Neural progenitor cell (in vitro differentiated cells): ENCODE results near the gene CFAP299. TPM values are rescaled to one million over a fixed set of nuclear protein-coding genes. Genes with fewer than 3 reads are reported as not detected.

Experiments used
- DNase-seq: peaks from one replicate; pipeline ENCODE4 v3.0.0-alpha.2; 2016; ENCODE audit warnings: low spot score
- H2AFZ ChIP-seq: fragments of 200-600 bp; sonication (generic); replicated peaks from 2 replicates; pipeline ENCODE4 v1.6.1; 2016; ENCODE audit warnings: antibody characterized with exemption
- H3F3A ChIP-seq: fragments of 200-600 bp; sonication (generic); 2 replicates; pipeline ENCODE4 v1.6.1; 2016; ENCODE audit warnings: antibody characterized with exemption, low read depth
- H3K27ac ChIP-seq: fragments of 200-600 bp; sonication (generic); 2 replicates; pipeline ENCODE4 v1.5.1; 2016; ENCODE audit warnings: mild to moderate bottlenecking
- H3K27me3 ChIP-seq: fragments of 200-600 bp; sonication (generic); 2 replicates; pipeline ENCODE4 v1.6.1; 2016; ENCODE audit warnings: mild to moderate bottlenecking, moderate library complexity
- H3K36me3 ChIP-seq: fragments of 200-600 bp; sonication (generic); 2 replicates; pipeline ENCODE4 v1.5.1; 2016
- H3K4me1 ChIP-seq: fragments of 200-600 bp; sonication (generic); 2 replicates; pipeline ENCODE4 v1.6.1; 2016; ENCODE audit warnings: mixed run types
- H3K4me2 ChIP-seq: fragments of 200-600 bp; sonication (generic); 2 replicates; pipeline ENCODE4 v1.6.1; 2016
- H3K4me3 ChIP-seq: fragments of 200-600 bp; sonication (generic); 2 replicates; pipeline ENCODE4 v1.5.1; 2016
- H3K79me2 ChIP-seq: fragments of 200-600 bp; sonication (generic); 2 replicates; pipeline ENCODE4 v1.6.1; 2016; ENCODE audit warnings: low read depth
- H3K9ac ChIP-seq: fragments of 200-600 bp; sonication (generic); 2 replicates; pipeline ENCODE4 v1.6.1; 2016
- H3K9me3 ChIP-seq: fragments of 200-600 bp; sonication (generic); 2 replicates; pipeline ENCODE4 v1.5.1; 2016; ENCODE audit warnings: low read depth
- H4K20me1 ChIP-seq: fragments of 200-600 bp; sonication (generic); 2 replicates; pipeline ENCODE4 v1.6.1; 2016; ENCODE audit warnings: low read depth
- H3K27ac Mint-ChIP-seq: 3 replicates; pipeline ENCODE4 v1.8.0; 2021; ENCODE audit warnings: mixed read lengths
- H3K27me3 Mint-ChIP-seq: 2 replicates; pipeline ENCODE4 v1.8.0; 2022; ENCODE audit warnings: low read depth, mild to moderate bottlenecking, inconsistent platforms, moderate library complexity, mixed read lengths; ENCODE audit not compliant: insufficient read depth
- H3K36me3 Mint-ChIP-seq: 3 replicates; pipeline ENCODE4 v1.8.0; 2021; ENCODE audit warnings: mixed read lengths
- H3K4me1 Mint-ChIP-seq: 3 replicates; pipeline ENCODE4 v1.8.0; 2021; ENCODE audit warnings: mixed read lengths
- H3K4me3 Mint-ChIP-seq: 3 replicates; pipeline ENCODE4 v1.8.0; 2021; ENCODE audit warnings: mild to moderate bottlenecking, moderate library complexity, mixed read lengths
- H3K9me3 Mint-ChIP-seq: 3 replicates; pipeline ENCODE4 v1.8.0; 2020; ENCODE audit warnings: mixed read lengths
- EZH2 ChIP-seq: fragments of 200-600 bp; sonication (generic); IDR thresholded peaks from 2 replicates; pipeline ENCODE4 v1.6.1; 2017; ENCODE audit warnings: antibody characterized with exemption, mild to moderate bottlenecking, moderate library complexity
- EZH2phosphoT487 ChIP-seq: fragments of 200-600 bp; sonication (generic); IDR thresholded peaks from 2 replicates; pipeline ENCODE4 v1.6.1; 2017; ENCODE audit warnings: antibody characterized with exemption
- total RNA-seq: library from RNA; depleted of rRNA; stranded (reverse); fragments of >200 nt; gene quantifications from 2 replicates; pipeline ENCODE4 v1.2.3, GENCODE V29; 2015; ENCODE audit warnings: low replicate concordance
- TF ChIP-seq, protein P1 (sequence below): fragments of 200-600 bp; sonication (generic); IDR thresholded peaks from 2 replicates; pipeline ENCODE4 v1.5.1; 2017; ENCODE audit warnings: antibody characterized with exemption, mild to moderate bottlenecking

Gene CFAP299
- total RNA-seq, 1 donor from 2014 or later: not detected

DNA sequence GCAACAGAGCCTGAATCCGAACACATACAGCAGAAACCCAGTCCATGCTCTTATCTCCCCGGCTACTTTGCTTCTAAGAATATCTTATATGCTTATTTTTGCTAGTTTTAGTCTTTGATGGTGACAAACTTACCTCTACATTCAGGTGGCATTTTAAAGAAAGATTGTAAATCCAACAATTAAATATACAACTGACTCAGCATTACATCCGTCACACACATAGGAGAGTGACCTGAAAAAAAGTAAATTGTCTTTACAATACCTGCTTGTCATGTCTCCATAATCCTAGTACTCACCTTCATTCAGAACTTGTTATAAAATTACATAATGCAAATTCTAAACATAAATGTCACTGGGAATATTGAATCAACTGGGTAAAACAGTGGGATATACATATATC is 664.4 kb downstream of the CFAP299 start:
- H3K4me3 ChIP-seq: no peak overlapping the region
- no peak for DNase-seq
- Mint-ChIP-seq H3K36me3 (no peaks in the 10 kb centered on the region), H3K27me3 (peaks cover 3% of the 10 kb centered on the region), H3K9me3 (peaks cover 2% of the 10 kb centered on the region), H3K4me3 (no peak overlapping the region), H3K27ac (no peak overlapping the region), H3K4me1 (peaks cover 4% of the 10 kb centered on the region)
- H3K36me3 ChIP-seq: no peaks in the 10 kb centered on the region
- TF ChIP-seq, protein P1, sequence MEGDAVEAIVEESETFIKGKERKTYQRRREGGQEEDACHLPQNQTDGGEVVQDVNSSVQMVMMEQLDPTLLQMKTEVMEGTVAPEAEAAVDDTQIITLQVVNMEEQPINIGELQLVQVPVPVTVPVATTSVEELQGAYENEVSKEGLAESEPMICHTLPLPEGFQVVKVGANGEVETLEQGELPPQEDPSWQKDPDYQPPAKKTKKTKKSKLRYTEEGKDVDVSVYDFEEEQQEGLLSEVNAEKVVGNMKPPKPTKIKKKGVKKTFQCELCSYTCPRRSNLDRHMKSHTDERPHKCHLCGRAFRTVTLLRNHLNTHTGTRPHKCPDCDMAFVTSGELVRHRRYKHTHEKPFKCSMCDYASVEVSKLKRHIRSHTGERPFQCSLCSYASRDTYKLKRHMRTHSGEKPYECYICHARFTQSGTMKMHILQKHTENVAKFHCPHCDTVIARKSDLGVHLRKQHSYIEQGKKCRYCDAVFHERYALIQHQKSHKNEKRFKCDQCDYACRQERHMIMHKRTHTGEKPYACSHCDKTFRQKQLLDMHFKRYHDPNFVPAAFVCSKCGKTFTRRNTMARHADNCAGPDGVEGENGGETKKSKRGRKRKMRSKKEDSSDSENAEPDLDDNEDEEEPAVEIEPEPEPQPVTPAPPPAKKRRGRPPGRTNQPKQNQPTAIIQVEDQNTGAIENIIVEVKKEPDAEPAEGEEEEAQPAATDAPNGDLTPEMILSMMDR: no peak
- TF ChIP-seq EZH2phosphoT487: no peak
- TF ChIP-seq EZH2: no peak
- no peaks in the 10 kb centered on the region for H3K27me3 ChIP-seq
- no peak overlapping the region for H3K4me2 ChIP-seq
- no peaks in the 10 kb centered on the region for H3K4me1 ChIP-seq
- no peak overlapping the region for H3K27ac ChIP-seq
- no peaks in the 10 kb centered on the region for H3K9me3 ChIP-seq
- H2AFZ ChIP-seq: no peak overlapping the region
- no peaks in the 10 kb centered on the region for H3F3A ChIP-seq
- H3K79me2 ChIP-seq: no peaks in the 10 kb centered on the region
- H3K9ac ChIP-seq: no peak overlapping the region
- H4K20me1 ChIP-seq: no peaks in the 10 kb centered on the region

DNA sequence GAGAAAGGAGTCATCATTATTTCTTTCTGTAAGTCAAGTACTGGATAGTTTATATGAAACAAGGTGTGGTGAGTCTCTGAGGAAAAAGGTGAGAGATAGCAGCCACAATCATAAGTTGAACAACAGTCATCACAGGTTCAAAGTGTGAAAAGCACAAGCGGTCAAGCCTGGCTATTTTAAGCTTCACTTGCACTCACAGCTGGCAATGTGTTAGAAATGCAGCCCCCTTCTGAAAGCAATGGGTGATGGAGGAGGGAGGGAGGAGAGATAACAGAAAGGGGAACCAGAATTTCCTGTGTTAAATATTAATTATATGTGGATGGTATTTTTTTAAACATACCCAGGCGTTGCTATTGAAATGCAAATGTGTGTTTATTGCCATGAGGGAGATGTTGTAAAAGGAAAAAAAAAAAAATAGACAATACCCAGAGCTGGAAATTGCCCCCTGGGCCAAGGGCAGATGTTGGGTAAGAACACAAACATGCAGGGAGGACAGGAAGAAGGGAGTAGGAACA is 668.1 kb downstream of the CFAP299 start:
- DNase-seq: no peak
- H2AFZ ChIP-seq: no peak overlapping the region
- H3K27ac ChIP-seq: no peak overlapping the region
- H4K20me1 ChIP-seq: no peaks in the 10 kb centered on the region
- no peak overlapping the region for H3K27ac Mint-ChIP-seq
- no peaks in the 10 kb centered on the region for H3K4me1 ChIP-seq
- H3K4me3 ChIP-seq: no peak overlapping the region
- H3F3A ChIP-seq: no peaks in the 10 kb centered on the region
- H3K4me3 Mint-ChIP-seq: no peak overlapping the region
- TF ChIP-seq EZH2phosphoT487 (no peak), EZH2 (no peak)
- TF ChIP-seq, protein P1: no peak
- H3K9ac ChIP-seq: no peak overlapping the region
- H3K4me1 Mint-ChIP-seq: peaks cover 4% of the 10 kb centered on the region
- H3K27me3 ChIP-seq: no peaks in the 10 kb centered on the region
- no peaks in the 10 kb centered on the region for H3K79me2 ChIP-seq
- no peaks in the 10 kb centered on the region for H3K36me3 ChIP-seq
- peaks cover 5% of the 10 kb centered on the region for H3K9me3 Mint-ChIP-seq
- no peaks in the 10 kb centered on the region for H3K36me3 Mint-ChIP-seq
- H3K9me3 ChIP-seq: no peaks in the 10 kb centered on the region
- H3K27me3 Mint-ChIP-seq: peaks cover 2% of the 10 kb centered on the region
- no peak overlapping the region for H3K4me2 ChIP-seq

DNA sequence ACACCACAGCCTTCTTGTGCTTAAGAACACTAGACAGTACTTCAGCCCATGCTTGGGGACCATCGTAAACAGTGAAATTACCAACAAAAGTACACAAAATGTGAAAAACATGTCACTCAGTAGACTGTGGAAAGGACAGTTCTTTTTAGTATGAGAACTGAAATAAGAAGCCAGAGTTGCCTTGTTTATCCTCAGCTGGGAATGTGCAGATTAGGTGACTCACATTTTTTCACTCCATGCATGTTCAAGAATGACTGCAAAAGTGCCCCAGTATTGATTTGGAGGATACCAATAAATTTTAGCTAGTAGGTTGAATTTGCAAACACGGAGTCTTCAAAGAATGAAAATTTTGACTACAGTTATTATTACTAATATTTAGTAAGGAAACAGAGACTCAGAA is 671.9 kb downstream of the CFAP299 start:
- Mint-ChIP-seq H3K4me1 (peaks cover 4% of the 10 kb centered on the region), H3K9me3 (peaks cover 5% of the 10 kb centered on the region), H3K36me3 (no peaks in the 10 kb centered on the region), H3K27me3 (peaks cover 2% of the 10 kb centered on the region), H3K27ac (no peak overlapping the region), H3K4me3 (no peak overlapping the region)
- H4K20me1 ChIP-seq: no peaks in the 10 kb centered on the region
- no peaks in the 10 kb centered on the region for H3K79me2 ChIP-seq
- H3K4me2 ChIP-seq: no peak overlapping the region
- H3K36me3 ChIP-seq: no peaks in the 10 kb centered on the region
- H3K27me3 ChIP-seq: no peaks in the 10 kb centered on the region
- TF ChIP-seq EZH2phosphoT487: no peak
- TF ChIP-seq, protein P1: no peak
- no peak for TF ChIP-seq EZH2
- H3K27ac ChIP-seq: no peak overlapping the region
- no peak overlapping the region for H2AFZ ChIP-seq
- no peaks in the 10 kb centered on the region for H3K4me1 ChIP-seq
- no peak overlapping the region for H3K9ac ChIP-seq
- DNase-seq: no peak
- no peaks in the 10 kb centered on the region for H3K9me3 ChIP-seq
- no peak overlapping the region for H3K4me3 ChIP-seq
- no peaks in the 10 kb centered on the region for H3F3A ChIP-seq

Other genes with a start within 250 kb of the CFAP299 start
- gene PRDM8, start 138.2 kb upstream of the CFAP299 start, total RNA-seq: 0.03 TPM in 1 of 2 replicates, not detected in the other
- gene FGF5, start 69.1 kb upstream of the CFAP299 start, total RNA-seq: not detected in 2 replicates